ENCODE results near the gene FOXD1. TPM values are rescaled to one million over a fixed set of nuclear protein-coding genes. Genes with fewer than 3 reads are reported as not detected.
A peak's percentile ranks its signal among the peaks of the same experiment; 100 is the strongest.
"Not testable (repeated sequence)": the region's sequence is repeated elsewhere in the genome, so short reads cannot be mapped to it uniquely, and the experiment has no call there.

FOXD1 gene
- total and polyA plus RNA-seq, 11 donors, result 0.06 to 0.18 TPM; not detected in 9

DNA sequence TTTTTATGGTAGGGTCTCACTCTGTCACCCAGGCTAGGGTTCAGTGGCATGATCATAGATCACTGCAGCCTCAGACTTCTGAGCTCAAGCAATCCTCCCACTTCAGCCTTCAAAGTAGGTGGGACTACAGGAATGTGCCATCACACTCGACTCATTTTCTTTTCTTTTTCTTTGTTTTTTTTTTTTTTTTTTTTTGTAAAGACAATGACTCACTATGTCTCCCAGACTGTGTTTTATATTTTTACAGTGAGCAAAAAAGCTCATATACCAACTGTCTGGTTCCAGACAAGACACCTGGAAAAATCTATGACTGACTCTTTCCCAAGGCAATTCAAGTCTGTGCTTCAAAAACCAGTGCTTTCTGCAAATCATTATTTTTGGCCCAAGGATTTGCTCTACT is 10.8 kb upstream of the FOXD1 start:
- 54 to 61% (median 59%) methylated on average over 1 of the region's 1 CpG for WGBS, 4 donors
- no peaks in the 10 kb centered on the region for H3K36me3 ChIP-seq

DNA sequence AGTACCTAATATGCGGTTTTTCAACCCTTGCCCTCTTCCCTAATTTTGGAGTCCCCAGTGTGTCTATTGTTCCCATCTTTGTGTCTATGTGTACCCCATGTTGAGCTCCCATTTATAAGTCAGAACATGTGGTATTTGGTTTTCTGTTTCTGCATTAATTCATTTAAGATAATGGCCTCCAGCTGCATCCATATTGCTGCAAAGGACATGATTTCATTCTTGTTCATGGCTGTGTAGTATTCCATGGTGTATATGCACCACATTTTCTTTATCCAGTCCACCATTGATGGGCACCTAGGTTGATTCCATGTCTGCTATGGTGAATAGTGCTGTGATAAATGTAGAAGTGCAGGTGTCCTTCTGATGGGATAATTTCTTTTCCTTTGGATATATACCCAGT is 7.9 kb upstream of the FOXD1 start:
- not testable (repeated sequence) for H3K4me3 ChIP-seq, H3K27ac ChIP-seq, H3K4me1 ChIP-seq, ATAC-seq, DNase-seq, H3K36me3 ChIP-seq, H3K9me3 ChIP-seq
- WGBS, 4 donors, result 74 to 93% (median 91%) methylated on average over 1 of the region's 1 CpG
- H3K27me3 ChIP-seq, result peaks cover 18 to 88% (median 38%) of the 10 kb centered on the region in 9 donors
- intact Hi-C loops (cut with DNase I), result loop anchor here in 4 of 10 donors (10.0 kb wide), 1 partner anchor 372 kb away; no protein-coding TSS in a partner anchor

More for the DNA sequence above, 10.8 kb upstream of the FOXD1 start:
- intact Hi-C loops (cut with DNase I), result loop anchor here in 4 of 10 donors (10.0 kb wide), 1 partner anchor 375 kb away; no protein-coding TSS in a partner anchor
- Histone ChIP-seq H3K9me3 (peaks cover 0 to 2% (median 0%) of the 10 kb centered on the region in 12 donors), H3K4me3 (no peak overlapping the region), H3K27me3 (peaks cover 0 to 59% (median 11%) of the 10 kb centered on the region in 9 donors), H3K27ac (no peak overlapping the region), H3K4me1 (peaks cover 0 to 7% (median 0%) of the 10 kb centered on the region in 12 donors)
- DNase-seq (no peak), ATAC-seq (no peak)
- TF ChIP-seq, protein P1, sequence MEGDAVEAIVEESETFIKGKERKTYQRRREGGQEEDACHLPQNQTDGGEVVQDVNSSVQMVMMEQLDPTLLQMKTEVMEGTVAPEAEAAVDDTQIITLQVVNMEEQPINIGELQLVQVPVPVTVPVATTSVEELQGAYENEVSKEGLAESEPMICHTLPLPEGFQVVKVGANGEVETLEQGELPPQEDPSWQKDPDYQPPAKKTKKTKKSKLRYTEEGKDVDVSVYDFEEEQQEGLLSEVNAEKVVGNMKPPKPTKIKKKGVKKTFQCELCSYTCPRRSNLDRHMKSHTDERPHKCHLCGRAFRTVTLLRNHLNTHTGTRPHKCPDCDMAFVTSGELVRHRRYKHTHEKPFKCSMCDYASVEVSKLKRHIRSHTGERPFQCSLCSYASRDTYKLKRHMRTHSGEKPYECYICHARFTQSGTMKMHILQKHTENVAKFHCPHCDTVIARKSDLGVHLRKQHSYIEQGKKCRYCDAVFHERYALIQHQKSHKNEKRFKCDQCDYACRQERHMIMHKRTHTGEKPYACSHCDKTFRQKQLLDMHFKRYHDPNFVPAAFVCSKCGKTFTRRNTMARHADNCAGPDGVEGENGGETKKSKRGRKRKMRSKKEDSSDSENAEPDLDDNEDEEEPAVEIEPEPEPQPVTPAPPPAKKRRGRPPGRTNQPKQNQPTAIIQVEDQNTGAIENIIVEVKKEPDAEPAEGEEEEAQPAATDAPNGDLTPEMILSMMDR (IDR thresholded peaks at IDR 0.05), result no peak
- no peak for TF ChIP-seq POLR2A (IDR thresholded peaks at IDR 0.05)

DNA sequence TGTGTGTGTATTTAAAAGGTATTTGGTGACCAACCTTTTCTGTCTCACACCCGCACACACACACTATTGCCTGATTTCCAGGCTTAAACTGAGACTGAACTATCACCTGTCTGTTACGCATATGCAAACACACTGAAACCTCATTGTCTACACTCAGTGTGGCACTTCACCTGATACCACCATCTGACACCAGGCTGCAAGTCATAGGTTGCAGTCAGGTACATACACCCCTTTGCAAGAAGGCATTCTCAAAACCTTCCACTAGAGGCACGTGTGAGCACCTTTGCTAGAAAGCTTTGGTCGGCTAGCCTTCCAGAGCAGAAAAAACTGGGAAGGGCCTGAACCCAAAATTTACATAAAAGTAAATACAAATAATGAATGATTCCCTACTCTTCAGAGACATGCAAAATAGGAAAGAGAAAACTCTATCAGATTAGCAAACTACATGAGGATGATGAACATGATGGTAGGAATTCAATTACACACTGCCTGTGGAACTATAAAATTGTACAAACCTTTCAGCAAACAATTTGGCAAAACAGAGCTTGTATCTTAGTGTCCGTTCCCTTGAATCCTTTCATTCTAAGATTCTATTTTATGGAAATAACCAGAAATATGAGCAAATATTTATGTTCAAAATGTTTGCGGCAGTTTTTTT is 5.9 kb upstream of the FOXD1 start:
- Histone ChIP-seq H3K4me1 (peaks cover 0 to 10% (median 7%) of the 10 kb centered on the region in 12 donors), H3K9me3 (peaks cover 0 to 2% (median 0%) of the 10 kb centered on the region in 12 donors), H3K36me3 (no peaks in the 10 kb centered on the region), H3K27ac (no peak overlapping the region), H3K27me3 (peaks cover 36 to 95% (median 58%) of the 10 kb centered on the region in 9 donors), H3K4me3 (no peak overlapping the region)
- ATAC-seq, result peak in 2 of 4 donors; percentile 54 to 63
- TF ChIP-seq POLR2A (IDR thresholded peaks at IDR 0.05), result no peak
- TF ChIP-seq, protein P1 (IDR thresholded peaks at IDR 0.05), result peak; percentile 40 to 78 (median 62)
- intact Hi-C loops (cut with DNase I), result loop anchor here in 9 of 10 donors (5.0 to 10.0 kb wide), 4 partner anchors 222 to 372 kb away; no protein-coding TSS in a partner anchor
- no peak for DNase-seq
- WGBS, 4 donors, result 44 to 47% (median 45%) methylated on average over 6 of the region's 6 CpGs

DNA sequence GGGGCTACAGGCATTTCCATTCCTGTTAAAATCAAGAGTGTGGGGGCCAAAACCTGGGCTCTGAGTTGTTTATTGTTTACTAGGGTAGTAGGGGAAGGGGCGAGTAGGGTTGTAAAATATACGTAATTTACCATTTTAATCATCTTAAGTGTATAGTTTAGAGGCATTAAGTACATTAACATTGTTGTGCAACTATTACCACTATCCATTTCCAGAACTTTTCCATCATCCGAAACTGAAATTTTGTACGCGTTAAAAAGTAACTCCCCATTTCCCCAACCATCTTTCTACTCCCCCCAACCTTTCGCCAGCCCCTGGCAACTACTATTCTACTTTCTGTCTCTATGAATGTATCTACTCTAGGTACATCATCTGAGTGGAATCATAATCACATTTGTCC is 3.6 kb upstream of the FOXD1 start:
- Histone ChIP-seq H3K36me3 (no peaks in the 10 kb centered on the region), H3K4me3 (no peak overlapping the region), H3K27ac (no peak overlapping the region), H3K4me1 (peaks cover 0 to 26% (median 13%) of the 10 kb centered on the region in 12 donors), H3K27me3 (peaks cover 54 to 91% (median 65%) of the 10 kb centered on the region in 9 donors), H3K9me3 (peaks cover 0 to 2% (median 0%) of the 10 kb centered on the region in 12 donors)
- WGBS, 4 donors, result 54 to 64% (median 61%) methylated on average over 6 of the region's 6 CpGs
- no peak for DNase-seq
- no peak for ATAC-seq
- intact Hi-C loops (cut with DNase I), result loop anchor here in 9 of 10 donors (2.0 to 10.0 kb wide), 5 partner anchors 220 to 370 kb away; no protein-coding TSS in a partner anchor
- no peak for TF ChIP-seq POLR2A (IDR thresholded peaks at IDR 0.05)
- TF ChIP-seq, protein P1 (IDR thresholded peaks at IDR 0.05), result no peak

Data from heart left ventricle (tissue), 16 donors.